ENCODE measurements around the gene SGMS1.

DNA sequence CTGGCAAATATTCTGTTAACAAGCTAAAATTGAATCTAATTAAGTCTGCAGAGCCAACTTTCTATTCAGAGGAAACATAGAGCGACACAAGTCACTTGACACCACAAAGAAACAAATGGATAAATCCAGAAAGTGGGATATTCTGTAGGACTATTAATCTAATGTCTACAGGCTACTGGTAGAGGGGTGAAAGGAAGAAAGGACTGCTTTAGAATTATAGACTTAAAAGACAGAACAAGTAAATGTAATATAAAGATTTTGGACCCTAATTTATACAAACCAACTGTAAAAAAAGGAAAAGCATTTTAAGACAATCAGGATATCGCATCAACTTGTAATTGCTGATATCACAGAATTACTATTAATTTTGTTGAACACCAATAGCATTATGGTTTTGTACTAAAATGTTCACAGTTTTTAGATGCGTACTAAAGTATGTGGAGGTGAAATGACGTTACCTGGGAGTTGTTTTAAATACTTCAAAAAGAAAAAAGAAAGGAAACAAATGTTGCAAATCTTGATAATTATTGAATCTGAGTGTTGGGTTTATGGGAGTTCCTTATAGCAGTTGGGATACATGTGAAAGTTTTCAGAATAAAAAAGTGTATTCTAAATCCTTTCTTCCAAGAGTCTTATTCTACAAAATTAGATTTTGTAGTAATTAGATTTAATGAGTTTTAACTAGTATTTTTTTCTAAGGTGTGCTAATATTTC is 298.9 kb downstream of the SGMS1 start:
- TF ChIP-seq, protein P1, sequence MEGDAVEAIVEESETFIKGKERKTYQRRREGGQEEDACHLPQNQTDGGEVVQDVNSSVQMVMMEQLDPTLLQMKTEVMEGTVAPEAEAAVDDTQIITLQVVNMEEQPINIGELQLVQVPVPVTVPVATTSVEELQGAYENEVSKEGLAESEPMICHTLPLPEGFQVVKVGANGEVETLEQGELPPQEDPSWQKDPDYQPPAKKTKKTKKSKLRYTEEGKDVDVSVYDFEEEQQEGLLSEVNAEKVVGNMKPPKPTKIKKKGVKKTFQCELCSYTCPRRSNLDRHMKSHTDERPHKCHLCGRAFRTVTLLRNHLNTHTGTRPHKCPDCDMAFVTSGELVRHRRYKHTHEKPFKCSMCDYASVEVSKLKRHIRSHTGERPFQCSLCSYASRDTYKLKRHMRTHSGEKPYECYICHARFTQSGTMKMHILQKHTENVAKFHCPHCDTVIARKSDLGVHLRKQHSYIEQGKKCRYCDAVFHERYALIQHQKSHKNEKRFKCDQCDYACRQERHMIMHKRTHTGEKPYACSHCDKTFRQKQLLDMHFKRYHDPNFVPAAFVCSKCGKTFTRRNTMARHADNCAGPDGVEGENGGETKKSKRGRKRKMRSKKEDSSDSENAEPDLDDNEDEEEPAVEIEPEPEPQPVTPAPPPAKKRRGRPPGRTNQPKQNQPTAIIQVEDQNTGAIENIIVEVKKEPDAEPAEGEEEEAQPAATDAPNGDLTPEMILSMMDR (IDR thresholded peaks at IDR 0.05), result no peak
- no peak for TF ChIP-seq POLR2A (IDR thresholded peaks at IDR 0.05)
